Left ventricle myocardium inferior (tissue), 1 donor: ENCODE measurements around the gene NKG7. TPM values are rescaled to one million over a fixed set of nuclear protein-coding genes. Genes with fewer than 3 reads are reported as not detected.

Source experiments
- DNase-seq: peaks from one replicate; pipeline ENCODE4 v3.0.0-alpha.2; 2020
- H3K27ac ChIP-seq: fragments of 200-600 bp; replicated peaks from 2 replicates; pipeline ENCODE4 v1.8.0; 2021
- H3K27me3 ChIP-seq: fragments of 200-600 bp; 2 replicates; pipeline ENCODE4 v1.8.0; 2021; ENCODE audit warnings: low read depth
- H3K36me3 ChIP-seq: fragments of 200-600 bp; 2 replicates; pipeline ENCODE4 v1.8.0; 2021
- H3K4me1 ChIP-seq: fragments of 200-600 bp; 2 replicates; pipeline ENCODE4 v1.8.0; 2021
- H3K4me3 ChIP-seq: fragments of 200-600 bp; 2 replicates; pipeline ENCODE4 v1.8.0; 2021; ENCODE audit warnings: mild to moderate bottlenecking, moderate library complexity
- H3K9me3 ChIP-seq: fragments of 200-600 bp; replicated peaks from 2 replicates; pipeline ENCODE4 v1.8.0; 2021
- intact Hi-C: fragments of 100-400 bp; cut with micrococcal nuclease; formaldehyde crosslinking; loops from one replicate; pipeline ENCODE4 v1.11.0; 2022
- total RNA-seq: library from RNA; stranded (reverse); fragmentation: NEBNext Ultra II Directional; extraction: Animal tissue kit (Norgen Biotek cat#: 25700); gene quantifications from one replicate; pipeline ENCODE4 v1.2.1, GENCODE V29; 2021
- TF ChIP-seq, protein P1 (sequence below): fragments of 200-600 bp; IDR thresholded peaks from 2 replicates; pipeline ENCODE4 v1.8.0; 2021; ENCODE audit warnings: antibody characterized with exemption, mild to moderate bottlenecking, borderline replicate concordance
- donor health status: DM: no; HTN: yes; CAD: no; lungs with severe emphysema.

Gene NKG7
- total RNA-seq, 1 donor from 2014 or later, result 1.8 TPM

DNA sequence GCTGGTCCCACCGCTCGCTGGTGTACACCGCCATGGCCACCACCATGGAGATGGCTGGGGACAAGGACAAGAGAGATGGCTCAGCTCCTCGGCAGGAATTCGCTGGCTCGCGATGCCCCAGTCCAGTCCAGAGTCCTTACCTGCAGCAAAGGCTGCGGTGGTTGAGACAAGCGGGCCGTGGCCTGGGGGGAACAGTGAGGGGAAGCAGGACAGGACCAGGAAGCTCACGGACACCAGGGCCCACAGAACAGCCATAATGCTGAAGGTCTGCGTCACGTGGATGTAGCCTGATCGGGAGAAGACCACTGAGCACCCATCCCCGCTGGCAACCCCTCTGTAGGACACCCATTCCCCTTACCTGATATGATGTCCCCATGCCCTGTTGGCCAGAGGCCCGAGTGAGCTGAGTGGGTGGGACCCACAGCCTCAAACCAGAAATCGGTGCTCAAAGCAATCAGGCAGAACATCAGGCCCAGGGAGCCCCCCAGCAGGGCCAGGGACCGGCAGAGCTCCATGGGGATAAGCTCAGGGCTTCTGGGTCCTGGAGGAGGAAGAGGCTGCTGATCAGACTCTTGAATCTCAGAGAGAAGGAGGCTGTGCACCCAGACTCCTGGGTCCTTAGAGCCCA, 319 bp downstream of the NKG7 start:
- H3K27ac ChIP-seq, result no peak overlapping the region
- intact Hi-C loops, result no loop called here
- H3K27me3 ChIP-seq, result no peaks in the 10 kb centered on the region
- H3K36me3 ChIP-seq, result no peaks in the 10 kb centered on the region
- peaks cover 12% of the 10 kb centered on the region for H3K4me1 ChIP-seq
- no peaks in the 10 kb centered on the region for H3K9me3 ChIP-seq
- H3K4me3 ChIP-seq, result no peak overlapping the region
- no peak for DNase-seq
- TF ChIP-seq, protein P1, sequence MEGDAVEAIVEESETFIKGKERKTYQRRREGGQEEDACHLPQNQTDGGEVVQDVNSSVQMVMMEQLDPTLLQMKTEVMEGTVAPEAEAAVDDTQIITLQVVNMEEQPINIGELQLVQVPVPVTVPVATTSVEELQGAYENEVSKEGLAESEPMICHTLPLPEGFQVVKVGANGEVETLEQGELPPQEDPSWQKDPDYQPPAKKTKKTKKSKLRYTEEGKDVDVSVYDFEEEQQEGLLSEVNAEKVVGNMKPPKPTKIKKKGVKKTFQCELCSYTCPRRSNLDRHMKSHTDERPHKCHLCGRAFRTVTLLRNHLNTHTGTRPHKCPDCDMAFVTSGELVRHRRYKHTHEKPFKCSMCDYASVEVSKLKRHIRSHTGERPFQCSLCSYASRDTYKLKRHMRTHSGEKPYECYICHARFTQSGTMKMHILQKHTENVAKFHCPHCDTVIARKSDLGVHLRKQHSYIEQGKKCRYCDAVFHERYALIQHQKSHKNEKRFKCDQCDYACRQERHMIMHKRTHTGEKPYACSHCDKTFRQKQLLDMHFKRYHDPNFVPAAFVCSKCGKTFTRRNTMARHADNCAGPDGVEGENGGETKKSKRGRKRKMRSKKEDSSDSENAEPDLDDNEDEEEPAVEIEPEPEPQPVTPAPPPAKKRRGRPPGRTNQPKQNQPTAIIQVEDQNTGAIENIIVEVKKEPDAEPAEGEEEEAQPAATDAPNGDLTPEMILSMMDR, result no peak

DNA sequence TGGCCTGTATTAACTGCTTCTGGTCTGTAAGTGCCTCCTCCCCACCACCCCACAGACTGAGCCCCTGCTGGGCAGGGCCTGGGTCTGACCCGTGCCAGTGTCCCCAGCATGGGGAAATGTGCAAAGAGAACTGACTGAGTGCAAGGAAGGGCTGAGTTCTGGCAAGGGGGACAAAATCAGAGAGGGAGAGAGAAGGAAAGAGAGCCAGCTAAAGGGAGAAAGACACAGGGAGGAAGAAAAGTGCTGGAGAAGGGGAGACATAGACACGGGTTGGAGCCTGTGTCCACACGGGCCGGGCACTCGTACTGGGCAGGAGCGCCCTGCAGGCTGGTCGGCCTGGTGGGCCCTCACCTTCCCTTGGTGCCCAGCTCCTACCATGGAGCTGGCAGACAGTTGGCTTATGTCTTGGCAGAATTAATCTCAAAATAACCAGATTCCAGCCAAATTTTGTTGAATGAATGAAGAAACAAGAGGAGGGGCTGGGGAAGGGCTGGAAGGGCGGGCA, 1.2 kb downstream of the NKG7 start:
- intact Hi-C loops, result no loop called here
- no peak for DNase-seq
- H3K27ac ChIP-seq, result no peak overlapping the region
- H3K36me3 ChIP-seq, result no peaks in the 10 kb centered on the region
- peaks cover 17% of the 10 kb centered on the region for H3K4me1 ChIP-seq
- TF ChIP-seq, protein P1, result no peak
- H3K9me3 ChIP-seq, result no peaks in the 10 kb centered on the region
- no peaks in the 10 kb centered on the region for H3K27me3 ChIP-seq
- no peak overlapping the region for H3K4me3 ChIP-seq

DNA sequence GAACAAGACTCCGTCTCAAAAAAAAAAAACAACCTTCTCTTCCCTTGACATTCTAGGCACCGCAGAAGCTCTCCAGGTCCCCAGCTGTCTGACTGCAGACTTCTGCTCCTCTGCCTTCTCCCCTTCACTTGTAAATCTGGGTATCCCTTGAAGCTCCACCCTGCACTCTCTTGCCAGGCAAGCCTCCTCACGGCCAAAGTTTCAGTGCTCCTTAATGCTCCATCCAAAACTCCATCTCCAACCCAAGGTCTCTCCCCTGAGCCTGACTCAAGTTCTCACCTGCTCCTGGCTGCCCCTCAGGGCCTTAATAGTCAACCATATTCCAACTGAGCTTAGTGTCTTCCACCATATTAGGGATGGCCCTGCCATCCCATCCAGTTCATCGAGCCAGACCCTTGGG, 2.2 kb downstream of the NKG7 start:
- intact Hi-C loops, result no loop called here
- H3K4me3 ChIP-seq, result no peak overlapping the region
- TF ChIP-seq, protein P1, result no peak
- H3K9me3 ChIP-seq, result no peaks in the 10 kb centered on the region
- H3K36me3 ChIP-seq, result no peaks in the 10 kb centered on the region
- H3K4me1 ChIP-seq, result peaks cover 26% of the 10 kb centered on the region
- no peak overlapping the region for H3K27ac ChIP-seq
- no peaks in the 10 kb centered on the region for H3K27me3 ChIP-seq
- no peak for DNase-seq

DNA sequence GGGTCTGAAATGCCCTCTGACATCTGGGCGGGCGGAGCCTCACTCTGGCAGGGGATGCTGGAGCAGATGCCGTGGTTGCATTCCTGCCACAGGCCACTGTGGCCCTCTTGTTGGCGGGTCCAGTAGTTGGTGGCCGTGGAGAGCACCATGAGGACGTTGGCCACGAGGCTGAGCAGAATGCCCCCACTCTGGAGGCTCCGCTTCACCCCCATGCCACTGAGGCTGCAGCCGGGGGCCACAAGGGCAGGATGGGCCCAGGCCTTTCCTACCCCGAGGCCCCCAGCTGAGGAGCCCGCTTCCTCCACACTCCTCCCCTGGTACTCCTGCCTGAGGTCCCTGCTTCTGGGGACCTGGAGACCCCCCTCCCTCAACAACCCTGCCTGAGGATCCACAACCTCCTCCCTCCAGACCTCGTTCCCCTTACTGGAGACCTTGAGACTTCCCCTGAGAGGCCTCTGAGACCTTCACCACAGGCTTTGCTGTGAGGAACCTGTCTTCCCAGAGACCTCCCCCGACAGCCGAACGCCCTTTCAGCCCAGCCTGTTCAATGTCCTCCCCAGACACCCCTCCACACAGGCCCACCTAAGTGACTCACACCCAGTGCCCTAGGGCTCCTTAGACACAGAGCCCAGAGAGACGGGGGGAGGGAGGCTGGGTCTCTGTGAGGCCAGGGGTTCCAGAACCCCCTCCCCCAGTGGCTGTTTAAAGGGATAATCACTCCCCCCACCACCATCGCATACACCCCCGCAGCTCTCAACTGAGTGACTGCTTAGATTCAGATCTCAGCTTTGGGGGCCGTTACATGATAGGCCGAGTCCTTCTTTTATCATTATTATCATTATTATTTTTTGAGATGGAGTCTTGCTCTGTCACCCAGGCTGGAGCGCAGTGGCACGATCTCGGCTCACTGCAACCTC, 3.8 kb downstream of the NKG7 start, which contains the start of gene CLDND2:
CLDND2 (minus strand) TSS at position 638 of the 917 bp plus-strand sequence; CDS start at position 212, 426 bp downstream.
- peaks cover 42% of the 10 kb centered on the region for H3K4me1 ChIP-seq

More for the DNA sequence above, 3.8 kb downstream of the NKG7 start, which contains the start of gene CLDND2:
- H3K27ac ChIP-seq, result peak within 1 kb of the TSS; percentile 97
- intact Hi-C loops, result no loop called here
- TF ChIP-seq, protein P1, result no peak
- H3K27me3 ChIP-seq, result no peaks in the 10 kb centered on the region
- DNase-seq, result no peak
- H3K4me3 ChIP-seq, result peak within 1 kb of the TSS; percentile 86
- no peaks in the 10 kb centered on the region for H3K9me3 ChIP-seq
- no peaks in the 10 kb centered on the region for H3K36me3 ChIP-seq
